MCF 10A (cell line): Measurements from ENCODE around the gene NEURL1B. TPM values are rescaled to one million over a fixed set of nuclear protein-coding genes. Genes with fewer than 3 reads are reported as not detected.
A peak's percentile ranks its signal among the peaks of the same experiment; 100 is the strongest.

Experiments used
- BruUV-seq: library from RNA; stranded (reverse); fragments of 400-500 nt; replicated peaks from 2 replicates; lab custom pipeline; 2021; lab: Mats Ljungman, UMichigan
- CTCF ChIA-PET: fragments of 300-600 bp; sonication (Branson Sonifier 250); formaldehyde crosslinking; extraction: SDS; loops from one replicate; lab custom pipeline; 2021; ENCODE audit warnings: antibody characterized with exemption, inconsistent platforms; lab: Yijun Ruan, JAX
- POLR2A ChIA-PET: fragments of 300-600, 350-650 bp; sonication (Branson Sonifier 250); formaldehyde crosslinking; extraction: SDS; loops from one replicate; lab custom pipeline; 2020; ENCODE audit warnings: antibody characterized with exemption, inconsistent platforms; lab: Yijun Ruan, JAX
- DNase-seq: peaks from one replicate; pipeline ENCODE4 v3.0.0-alpha.2; 2018; ENCODE audit not compliant: unreplicated experiment
- H3K27ac Mint-ChIP-seq: one replicate; pipeline ENCODE4 v1.8.0; 2022; ENCODE audit warnings: mild to moderate bottlenecking, low read depth, mixed read lengths; ENCODE audit not compliant: unreplicated experiment
- H3K27me3 Mint-ChIP-seq: one replicate; pipeline ENCODE4 v1.8.0; 2022; ENCODE audit warnings: mixed read lengths; ENCODE audit not compliant: insufficient read depth, unreplicated experiment
- H3K36me3 Mint-ChIP-seq: one replicate; pipeline ENCODE4 v1.8.0; 2022; ENCODE audit warnings: mild to moderate bottlenecking, moderate library complexity, mixed read lengths; ENCODE audit not compliant: insufficient read depth, unreplicated experiment
- H3K4me1 Mint-ChIP-seq: one replicate; pipeline ENCODE4 v1.8.0; 2022; ENCODE audit warnings: mixed read lengths; ENCODE audit not compliant: insufficient read depth, unreplicated experiment
- H3K4me3 Mint-ChIP-seq: one replicate; pipeline ENCODE4 v1.8.0; 2022; ENCODE audit warnings: mild to moderate bottlenecking, moderate library complexity, mixed read lengths; ENCODE audit not compliant: unreplicated experiment
- H3K9me3 Mint-ChIP-seq: one replicate; pipeline ENCODE4 v1.8.0; 2022; ENCODE audit warnings: mixed read lengths; ENCODE audit not compliant: unreplicated experiment
- CTCF ChIP-seq: fragments of 200-600 bp; IDR thresholded peaks from one replicate; pipeline ENCODE4 v1.8.0; 2022; ENCODE audit warnings: antibody characterized with exemption, mild to moderate bottlenecking; ENCODE audit not compliant: unreplicated experiment
- intact Hi-C: fragments of 100-400 bp; cut with micrococcal nuclease; formaldehyde crosslinking; loops from 2 replicates; pipeline ENCODE4 v1.14.1; 2022
- total RNA-seq: library from RNA; stranded (reverse); gene quantifications from 2 replicates; pipeline ENCODE4 v1.2.3, GENCODE V29; 2022

NEURL1B gene
- total RNA-seq, 1 experiment from 2014 or later: 7.6 TPM

GRCh38 chr5:172642486-172642885 lies 1.4 kb downstream of the NEURL1B start:
- Mint-ChIP-seq H3K27ac (no peak overlapping the region), H3K4me1 (peaks cover 35% of the 10 kb centered on the region), H3K4me3 (peak overlapping the region; percentile 59), H3K36me3 (peaks cover 6% of the 10 kb centered on the region), H3K27me3 (no peaks in the 10 kb centered on the region), H3K9me3 (no peaks in the 10 kb centered on the region)
- DNase-seq: no peak
- BruUV-seq: TSS peak; percentile 22
- ChIA-PET POLR2A (no interaction called here), CTCF (interaction anchor here (0.6 to 6.2 kb wide), 9 partner anchors 20 to 1062 kb away, joined by 3 to 49 read pairs (median 3); no protein-coding TSS in a partner anchor)
- no peak for TF ChIP-seq CTCF
- intact Hi-C loops: no loop called here

- no TSS peak for BruUV-seq
- no peaks in the 10 kb centered on the region for H3K9me3 Mint-ChIP-seq
- H3K4me3 Mint-ChIP-seq: peak overlapping the region; percentile 59
- peaks cover 34% of the 10 kb centered on the region for H3K4me1 Mint-ChIP-seq
- intact Hi-C loops: no loop called here
- DNase-seq: no peak
- no peak for TF ChIP-seq CTCF
- no peak overlapping the region for H3K27ac Mint-ChIP-seq
- H3K36me3 Mint-ChIP-seq: peaks cover 6% of the 10 kb centered on the region
- no peaks in the 10 kb centered on the region for H3K27me3 Mint-ChIP-seq
- CTCF ChIA-PET: interaction anchor here (0.6 to 6.2 kb wide), 13 partner anchors 16 to 1226 kb away, joined by 3 to 49 read pairs (median 3); no protein-coding TSS in a partner anchor
- POLR2A ChIA-PET: interaction anchor here (1.2 kb wide), 1 partner anchor 82 kb away, joined by 3 read pairs; no protein-coding TSS in a partner anchor
These were observed 2.1 kb downstream of the NEURL1B start for GRCh38 chr5:172642926-172643871.

- DNase-seq: no peak
- intact Hi-C loops: no loop called here
- Mint-ChIP-seq H3K27me3 (no peaks in the 10 kb centered on the region), H3K4me3 (no peak overlapping the region), H3K36me3 (peaks cover 13% of the 10 kb centered on the region), H3K27ac (no peak overlapping the region), H3K9me3 (no peaks in the 10 kb centered on the region), H3K4me1 (peaks cover 36% of the 10 kb centered on the region)
- ChIA-PET CTCF (interaction anchor here (0.5 to 6.2 kb wide), 5 partner anchors 53 to 340 kb away, joined by 3 to 49 read pairs (median 3); no protein-coding TSS in a partner anchor), POLR2A (no interaction called here)
- BruUV-seq: no TSS peak
- no peak for TF ChIP-seq CTCF
These were observed 3.2 kb downstream of the NEURL1B start for GRCh38 chr5:172644266-172644665.

- CTCF ChIA-PET: interaction anchor here (0.5 to 6.2 kb wide), 3 partner anchors 52 to 340 kb away, joined by 3 to 49 read pairs (median 14); no protein-coding TSS in a partner anchor
- DNase-seq: no peak
- no peak for TF ChIP-seq CTCF
- POLR2A ChIA-PET: no interaction called here
- Mint-ChIP-seq H3K27ac (no peak overlapping the region), H3K27me3 (no peaks in the 10 kb centered on the region), H3K36me3 (peaks cover 13% of the 10 kb centered on the region), H3K4me3 (no peak overlapping the region), H3K9me3 (no peaks in the 10 kb centered on the region), H3K4me1 (peaks cover 40% of the 10 kb centered on the region)
- intact Hi-C loops: no loop called here
- no TSS peak for BruUV-seq
These were observed 3.6 kb downstream of the NEURL1B start for GRCh38 chr5:172644711-172645110.
